Fibroblast of mammary gland (primary cell): ENCODE measurements around the gene CD86.

Source experiments
- DNase-seq: peaks from one replicate; pipeline ENCODE4 v3.0.0-alpha.2; 2010; ENCODE audit warnings: low read depth
- H3K4me3 ChIP-seq: 2 replicates; pipeline ENCODE4 v1.5.1; 2011; ENCODE audit warnings: low read depth, mild to moderate bottlenecking, low read length, moderate library complexity; ENCODE audit not compliant: control insufficient read depth
- CTCF ChIP-seq: conservative IDR thresholded peaks from 2 replicates; pipeline ENCODE4 v1.5.1; 2011; ENCODE audit warnings: low read depth, low read length, inconsistent platforms; ENCODE audit not compliant: control insufficient read depth, insufficient read depth

Gene CD86

GRCh38 chr3:122167630-122168029 lies 112.5 kb downstream of the CD86 start:
- no peak for TF ChIP-seq CTCF
- DNase-seq: no peak
- no peak overlapping the region for H3K4me3 ChIP-seq

GRCh38 chr3:122168044-122168443 lies 112.9 kb downstream of the CD86 start:
- no peak for DNase-seq
- H3K4me3 ChIP-seq: no peak overlapping the region
- no peak for TF ChIP-seq CTCF

- TF ChIP-seq CTCF: no peak
- H3K4me3 ChIP-seq: no peak overlapping the region
- DNase-seq: no peak
These were observed 114.7 kb downstream of the CD86 start for GRCh38 chr3:122169911-122170310.
